Stimulated activated CD4-positive, alpha-beta T cell treated with anti-CD3 and anti-CD28 coated beads, Interleukin-2, amount 100 ng/mL, for 48 hours (primary cell): Measurements from ENCODE around the gene ZBTB7C.
A peak's percentile ranks its signal among the peaks of the same experiment; 100 is the strongest.

ENCODE experiments used
- DNase-seq, 2 donors: peaks; one replicate each; pipeline ENCODE4 v3.0.0-alpha.2; 2020

The ZBTB7C gene

DNA sequence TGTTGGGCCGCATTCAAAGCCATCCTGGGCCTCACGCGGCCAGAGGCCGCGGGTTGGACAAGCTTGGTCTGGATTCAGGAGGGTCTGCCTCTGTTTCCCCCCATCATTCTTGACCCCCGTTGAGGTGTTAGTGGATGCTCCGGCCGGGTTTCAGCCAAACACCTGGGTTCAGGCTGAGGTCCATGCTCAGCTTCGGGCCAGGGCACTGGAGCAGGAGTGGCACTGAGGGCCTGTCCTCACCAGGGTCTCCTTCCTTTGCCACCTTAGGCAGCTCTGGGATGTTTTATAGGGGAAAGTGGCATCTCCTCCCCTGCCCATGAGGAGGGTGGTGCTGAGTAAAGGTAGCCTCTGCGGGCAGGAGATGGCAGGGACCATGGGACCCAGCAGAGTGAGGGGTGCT is 401.8 kb downstream of the ZBTB7C start:
- no peak for DNase-seq

DNA sequence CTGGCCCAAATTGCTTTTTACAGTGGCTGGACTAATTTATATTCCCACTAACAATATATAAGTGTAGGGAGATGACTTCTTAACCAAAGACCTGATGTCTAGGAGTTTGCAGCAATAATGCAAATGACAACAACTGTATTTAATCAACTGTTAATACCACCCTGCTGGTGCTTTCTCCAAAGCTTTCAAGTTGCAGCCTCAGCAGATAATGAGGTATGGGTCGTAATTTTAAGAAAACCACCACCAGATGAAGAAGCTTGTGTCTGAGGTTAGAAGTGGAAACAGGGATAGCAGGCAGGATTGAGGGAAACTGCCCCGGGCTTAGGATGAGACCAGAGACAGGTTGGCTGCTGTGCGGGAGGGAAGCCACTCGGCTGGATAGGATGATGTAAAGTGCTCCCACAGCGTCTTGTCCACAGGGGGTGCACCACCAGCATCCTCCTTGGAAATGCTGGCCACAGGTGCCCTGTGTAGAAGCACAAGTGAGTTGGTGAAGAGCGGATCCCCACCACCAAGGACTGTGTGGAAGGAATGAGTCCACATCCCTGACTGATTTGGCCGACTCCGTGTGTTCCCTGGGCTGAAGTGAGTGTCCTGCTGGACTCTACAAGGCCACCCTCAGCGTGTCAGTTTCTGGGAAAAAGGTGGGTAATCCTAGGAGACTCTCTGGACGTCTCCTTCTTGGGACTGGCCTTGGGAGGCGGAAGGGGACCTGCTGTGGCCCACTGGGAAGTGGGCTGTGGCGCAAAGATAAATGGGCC is 402.6 kb downstream of the ZBTB7C start:
- DNase-seq: no peak

DNA sequence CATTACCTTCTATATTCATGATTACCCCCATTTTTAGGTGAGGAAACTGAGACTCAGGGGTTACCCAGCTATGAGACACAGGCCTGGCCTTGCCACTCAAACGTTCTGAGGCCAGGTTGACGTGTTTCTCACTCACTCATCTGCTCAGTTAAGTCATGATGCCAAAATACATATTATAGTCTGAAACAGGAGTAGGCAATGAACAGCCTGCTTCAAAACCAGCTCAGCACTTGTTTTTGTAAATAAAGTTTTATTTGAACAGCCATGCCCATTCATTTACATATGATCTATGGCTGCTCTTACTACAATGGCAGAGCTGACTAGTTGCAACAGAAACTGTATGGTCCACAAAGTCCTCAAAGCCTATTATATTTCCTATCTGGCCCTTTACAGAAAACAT is 404.6 kb downstream of the ZBTB7C start:
- no peak for DNase-seq

DNA sequence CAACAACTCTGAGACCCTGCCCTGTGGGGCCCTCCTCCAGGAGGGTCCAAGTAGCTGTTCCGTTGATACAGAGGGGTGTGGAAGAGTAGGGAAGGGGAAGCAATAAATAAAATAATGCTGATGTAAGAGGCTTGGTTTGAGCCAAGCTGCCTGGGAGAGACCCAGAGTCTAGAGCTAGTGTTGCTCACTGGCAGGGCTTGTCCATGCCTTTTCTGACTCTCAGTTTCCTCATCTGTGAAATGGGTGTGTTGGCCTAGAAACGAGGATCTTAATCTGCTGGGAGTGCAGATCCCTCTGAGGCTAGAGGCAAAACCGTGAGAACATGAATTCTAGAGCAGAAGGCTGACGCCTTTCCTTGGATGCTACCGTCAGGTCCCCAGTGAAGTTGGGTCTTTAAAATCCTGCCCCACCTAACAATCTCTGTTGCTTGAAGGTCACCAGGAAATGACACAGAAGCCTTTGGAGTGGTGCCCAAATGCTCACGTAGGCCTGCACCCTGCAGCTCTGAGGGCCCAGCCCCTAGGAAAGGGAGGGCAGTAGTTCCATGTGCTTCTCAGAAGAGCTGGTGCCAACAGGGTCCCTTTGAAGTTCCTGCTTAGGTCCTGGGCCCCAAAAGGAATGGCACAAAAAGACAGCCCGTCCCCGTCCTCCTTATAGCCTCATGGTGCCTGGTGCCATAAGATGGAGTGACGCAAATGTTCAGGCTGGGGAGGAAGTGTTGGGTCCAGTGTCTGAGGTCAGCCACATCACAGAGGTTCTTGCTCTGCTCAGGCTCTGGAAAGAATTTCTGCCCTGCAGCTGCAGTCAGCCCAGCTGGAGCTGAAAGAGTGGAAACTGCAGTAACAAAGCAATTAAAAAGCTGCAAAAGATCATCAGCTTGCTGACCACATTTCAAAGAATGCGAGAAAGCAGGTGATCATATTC is 405.5 kb downstream of the ZBTB7C start:
- DNase-seq: no peak

DNA sequence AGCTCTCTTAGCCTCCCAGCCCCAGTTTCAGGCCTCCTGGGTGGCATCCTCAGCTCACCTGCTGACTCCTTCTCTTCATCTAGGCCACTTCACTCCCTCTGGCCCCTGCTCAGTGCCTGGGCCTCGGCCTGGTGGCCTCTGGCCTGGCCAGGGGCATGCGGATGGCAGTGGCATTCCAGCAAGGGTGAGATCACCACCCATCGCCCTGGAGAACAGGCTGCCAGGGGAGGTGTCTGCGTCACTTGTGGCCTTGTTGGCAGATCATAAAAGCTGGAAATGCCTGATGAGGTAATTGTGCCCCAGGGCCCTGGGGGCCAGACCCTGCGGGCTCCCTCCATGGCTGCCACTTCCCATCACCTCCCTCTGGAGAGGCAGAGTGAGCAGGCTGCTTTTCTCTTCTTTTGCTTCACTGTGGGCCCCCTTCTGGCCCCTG is 406.2 kb downstream of the ZBTB7C start:
- no peak for DNase-seq

DNA sequence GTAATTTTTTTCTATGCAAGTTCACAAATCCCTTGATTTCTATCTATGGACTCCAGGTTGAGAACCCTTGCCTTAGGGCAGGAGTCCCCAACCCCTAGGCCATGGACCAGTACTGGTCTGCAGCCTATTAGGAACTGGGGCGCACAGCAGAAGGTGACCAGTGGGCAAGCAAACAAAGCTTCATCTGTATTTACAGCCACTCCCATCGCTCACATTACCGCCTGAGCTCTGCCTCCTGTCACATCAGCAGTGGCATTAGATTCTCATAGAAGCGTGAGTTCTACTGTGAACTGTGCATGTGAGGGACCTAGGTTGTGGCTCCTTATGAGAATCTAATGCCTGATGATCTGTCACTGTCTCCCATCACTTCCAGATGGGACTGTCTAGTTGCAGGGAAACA is 408.5 kb downstream of the ZBTB7C start:
- DNase-seq: no peak

DNA sequence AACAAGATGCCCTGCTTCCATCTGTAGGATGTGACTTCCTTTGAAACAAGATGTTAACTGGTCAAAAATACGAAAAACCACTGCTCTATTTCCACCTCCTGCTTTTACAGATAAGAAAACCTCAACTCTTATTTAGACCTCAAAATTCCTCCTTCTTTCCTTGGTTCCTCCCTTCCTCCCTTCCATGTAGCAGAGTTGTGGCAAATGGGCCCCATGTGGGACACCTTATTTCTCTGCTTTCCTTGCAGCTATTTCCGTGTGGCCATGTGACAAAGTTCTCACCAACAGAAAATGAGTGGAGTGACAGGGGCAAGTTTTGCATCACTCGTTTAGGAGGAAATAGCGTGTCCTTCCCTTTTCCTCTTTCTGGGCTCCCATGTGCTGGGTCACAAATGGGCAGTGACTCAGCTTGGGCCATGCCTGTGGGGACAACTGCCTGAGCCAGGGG is 409.4 kb downstream of the ZBTB7C start:
- DNase-seq: no peak

DNA sequence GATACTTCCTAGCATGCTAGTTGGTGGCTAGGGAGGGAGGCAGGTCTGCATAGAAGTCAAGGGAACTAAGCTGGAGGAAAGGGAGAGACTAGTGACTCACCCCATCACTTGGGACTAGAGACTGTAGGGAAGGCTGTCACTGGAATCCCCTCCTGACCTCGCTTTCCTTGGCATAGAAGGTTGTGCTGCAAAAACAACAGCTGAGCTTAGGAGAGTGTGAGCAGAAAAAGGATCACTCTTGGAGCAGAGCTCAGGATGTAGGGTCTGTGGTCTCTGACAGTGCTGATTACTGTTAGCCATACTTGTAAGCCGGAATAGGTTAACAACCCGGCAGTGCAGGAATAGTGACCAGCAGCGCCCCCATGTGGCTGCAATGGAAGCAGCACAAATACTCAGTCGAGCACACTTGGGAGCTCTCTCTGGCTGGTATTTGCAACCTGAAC is 411.8 kb downstream of the ZBTB7C start:
- DNase-seq: peak; percentile 44 to 49

DNA sequence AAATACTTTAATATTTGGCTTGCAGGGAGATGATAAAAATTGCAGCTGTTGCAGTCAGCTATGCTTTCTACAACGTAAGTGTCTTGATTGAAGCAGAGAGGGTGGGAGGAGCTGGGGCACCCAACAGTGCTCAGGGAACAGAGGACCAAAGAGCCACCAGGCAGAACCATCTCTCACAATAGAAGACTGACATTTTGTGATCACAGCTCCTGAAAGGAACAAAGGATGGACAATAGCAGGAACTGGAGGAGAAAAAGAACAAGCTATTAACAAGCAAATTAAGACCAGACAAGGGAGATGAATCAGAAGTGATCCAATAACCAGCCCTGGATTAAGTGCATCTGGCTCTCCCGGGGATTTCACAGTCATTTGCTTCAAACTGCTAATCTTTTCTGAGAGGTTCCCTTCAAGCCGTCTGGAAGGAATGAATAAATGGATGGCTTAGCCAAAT is 413.1 kb downstream of the ZBTB7C start:
- no peak for DNase-seq

DNA sequence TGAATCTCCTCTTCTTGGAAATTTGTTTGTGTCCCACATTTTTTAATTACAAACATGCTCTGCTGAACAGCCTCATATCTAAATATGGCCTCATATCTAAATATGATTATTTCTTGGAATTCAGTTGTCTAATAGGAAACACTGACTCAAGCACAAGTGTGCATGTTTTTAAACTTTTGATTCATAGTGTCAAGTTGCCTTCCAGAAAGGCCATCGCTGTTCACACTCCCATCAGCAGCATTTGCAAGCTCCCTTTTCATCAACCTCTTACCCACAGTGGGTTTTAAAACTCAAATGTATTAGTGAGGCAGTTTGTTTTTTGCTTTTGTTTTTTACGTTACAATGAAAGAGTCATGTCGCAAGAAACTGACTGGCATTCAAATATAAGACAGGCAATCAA is 413.5 kb downstream of the ZBTB7C start:
- no peak for DNase-seq

DNA sequence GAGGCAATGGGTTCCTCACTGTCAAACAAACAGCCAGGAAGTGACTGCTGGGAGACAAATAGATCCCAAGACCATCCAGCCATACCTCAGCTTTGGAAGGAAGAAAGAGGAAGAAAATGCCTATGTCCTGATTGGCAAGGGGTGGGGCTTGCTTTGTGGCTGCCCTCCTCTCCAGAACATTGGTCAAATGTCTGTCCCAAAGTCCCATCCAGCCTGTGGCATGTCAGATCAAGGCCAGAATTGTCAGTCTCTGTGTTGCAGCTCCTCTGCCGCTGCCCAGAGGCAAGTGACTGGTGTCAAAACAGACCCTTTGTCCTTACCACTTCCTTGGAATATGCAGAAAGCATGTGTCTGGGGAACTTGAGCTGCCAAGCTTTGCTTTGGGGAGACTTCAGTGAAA is 415.8 kb downstream of the ZBTB7C start:
- no peak for DNase-seq

DNA sequence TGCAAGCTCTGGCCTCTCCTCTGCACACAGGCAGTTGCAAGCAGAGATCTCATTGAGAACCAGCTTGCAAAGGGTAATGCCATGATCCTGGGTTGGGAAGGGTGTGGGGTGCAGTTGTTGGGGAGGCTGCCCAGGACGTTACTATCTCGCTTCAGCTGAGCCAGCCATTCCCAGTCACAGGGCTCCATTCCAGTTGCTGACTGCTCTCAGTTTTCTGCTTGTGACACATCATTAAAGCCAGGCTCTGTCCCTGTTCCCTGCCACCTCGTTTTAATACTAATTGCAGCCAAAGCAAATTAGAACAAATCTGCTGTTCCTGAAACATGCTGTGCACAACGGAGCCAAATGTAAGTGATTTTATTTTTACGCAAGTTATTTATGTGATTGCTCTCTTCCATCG is 416.2 kb downstream of the ZBTB7C start:
- DNase-seq: no peak

DNA sequence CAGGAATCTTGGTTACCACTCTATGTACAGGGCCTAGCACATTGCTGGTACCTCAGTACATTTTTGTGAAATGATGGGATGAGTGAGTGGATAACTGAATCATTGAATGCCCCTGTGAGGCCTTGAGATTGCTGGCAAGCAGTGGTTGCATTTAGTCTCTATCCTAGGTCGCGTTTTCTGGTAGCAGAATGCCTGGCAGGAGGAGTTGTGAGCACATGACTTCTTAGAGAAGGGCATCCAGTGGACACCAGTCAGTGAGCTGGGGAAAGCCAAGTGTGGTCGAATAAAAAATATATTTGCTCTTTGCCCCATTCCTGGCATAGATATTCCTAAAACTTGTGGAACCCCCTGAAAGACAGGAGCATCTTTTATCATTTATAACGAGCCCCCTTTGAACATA is 416.9 kb downstream of the ZBTB7C start:
- DNase-seq: no peak

DNA sequence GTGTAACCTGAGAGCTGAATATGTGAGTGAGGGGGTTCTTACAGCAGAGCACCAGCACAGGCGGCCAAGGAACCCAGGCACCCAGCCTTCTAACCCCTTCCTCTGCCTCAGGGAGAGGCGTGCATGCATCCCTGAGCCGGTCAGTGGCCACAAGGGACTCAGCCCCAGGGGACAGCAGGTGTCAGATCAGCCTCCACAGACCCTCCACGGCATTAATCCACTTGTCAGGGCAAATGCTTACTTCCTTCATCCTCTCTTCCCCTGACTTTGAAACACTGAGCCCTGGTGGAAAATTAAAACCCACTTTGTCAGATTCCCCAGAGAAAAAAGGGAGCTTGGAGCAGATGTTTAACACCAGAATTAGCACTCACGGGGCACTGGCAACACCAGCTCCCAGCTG is 418.2 kb downstream of the ZBTB7C start:
- DNase-seq: no peak

DNA sequence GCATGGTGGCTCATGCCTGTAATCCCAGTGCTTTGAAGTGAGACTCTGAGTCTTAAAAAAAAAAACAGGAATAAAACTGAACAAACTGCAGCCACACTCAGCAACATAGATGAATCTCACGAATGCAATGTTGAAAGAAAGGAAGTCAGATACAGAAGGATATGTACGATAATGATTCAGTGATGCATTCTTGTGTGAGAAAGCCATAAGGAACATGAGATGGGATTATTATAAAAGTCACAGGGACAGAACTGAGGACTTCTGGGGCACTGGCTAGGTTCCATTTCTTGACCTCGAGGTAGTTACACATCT is 421.8 kb downstream of the ZBTB7C start:
- no peak for DNase-seq

DNA sequence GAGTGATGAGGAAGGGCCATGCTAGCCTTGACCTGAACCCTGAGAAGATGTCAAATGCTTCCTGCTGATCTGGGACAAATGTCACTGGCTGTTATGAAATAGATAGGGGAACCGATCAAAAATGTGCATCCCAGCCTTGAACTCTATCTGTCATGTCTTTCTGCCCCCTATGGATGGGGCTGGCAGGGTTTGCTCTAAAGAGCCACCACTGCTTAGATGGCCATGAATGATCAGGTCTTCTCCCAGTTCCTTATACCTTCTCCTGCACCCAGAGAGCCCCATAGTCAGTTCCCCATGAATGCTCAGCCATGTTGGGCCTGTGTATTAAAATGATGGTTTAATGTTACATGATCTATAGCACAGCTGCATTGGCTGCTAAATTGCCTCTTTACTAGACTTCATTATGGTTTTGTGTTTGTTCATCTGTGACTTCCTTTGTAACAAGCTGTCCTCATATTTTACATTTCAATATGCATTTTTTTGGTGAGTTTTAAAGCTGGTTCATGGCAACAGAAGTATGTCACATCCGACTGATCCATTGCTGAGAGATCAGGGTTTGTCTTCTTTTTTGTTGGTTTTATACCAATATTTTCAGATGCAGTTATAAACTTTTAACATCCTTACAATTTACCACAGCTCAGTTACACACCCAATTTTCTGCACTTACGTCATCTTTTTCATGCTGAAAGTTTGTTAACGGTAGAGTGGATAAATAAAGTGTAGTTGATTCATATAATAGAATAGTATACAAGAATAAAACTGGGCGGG is 422.4 kb downstream of the ZBTB7C start:
- no peak for DNase-seq

DNA sequence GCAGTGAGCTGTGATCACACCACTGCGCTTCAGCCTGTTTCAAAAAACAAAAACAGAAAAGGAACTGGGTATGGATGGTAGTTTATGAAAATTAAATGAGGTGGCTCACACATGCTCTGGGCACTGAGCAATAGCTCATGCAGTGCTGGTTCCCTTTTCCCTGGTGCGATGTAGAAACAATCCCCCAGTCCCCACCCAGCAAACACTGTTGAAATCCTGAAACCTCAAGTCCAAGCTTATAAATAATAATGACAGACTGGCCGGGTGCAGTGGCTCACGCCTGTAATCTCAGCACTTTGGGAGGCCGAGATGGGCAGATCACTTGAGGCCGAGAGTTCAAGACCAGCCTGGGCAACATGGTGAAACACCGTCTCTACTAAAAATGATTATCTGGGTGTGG is 423.3 kb downstream of the ZBTB7C start:
- DNase-seq: no peak

DNA sequence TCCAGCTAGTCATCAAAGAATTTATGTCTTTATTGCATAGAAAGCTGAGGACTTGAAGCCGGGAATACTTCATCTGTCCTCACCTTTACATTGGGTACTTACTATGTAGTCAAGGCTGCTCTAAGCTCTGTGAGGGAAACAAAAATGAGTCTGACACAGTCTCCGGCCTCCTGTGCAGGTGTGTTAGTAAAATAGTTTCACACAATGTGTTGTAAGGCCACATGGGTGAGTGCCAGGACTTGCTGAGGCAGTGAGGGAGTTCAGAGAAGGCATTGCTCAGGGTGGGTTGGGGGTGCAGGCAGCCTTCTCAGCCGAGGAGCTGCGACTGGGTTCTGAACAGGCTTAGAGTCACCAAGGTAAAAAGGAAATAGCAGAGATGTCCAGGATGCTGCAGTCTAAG is 424.2 kb downstream of the ZBTB7C start:
- DNase-seq: no peak

DNA sequence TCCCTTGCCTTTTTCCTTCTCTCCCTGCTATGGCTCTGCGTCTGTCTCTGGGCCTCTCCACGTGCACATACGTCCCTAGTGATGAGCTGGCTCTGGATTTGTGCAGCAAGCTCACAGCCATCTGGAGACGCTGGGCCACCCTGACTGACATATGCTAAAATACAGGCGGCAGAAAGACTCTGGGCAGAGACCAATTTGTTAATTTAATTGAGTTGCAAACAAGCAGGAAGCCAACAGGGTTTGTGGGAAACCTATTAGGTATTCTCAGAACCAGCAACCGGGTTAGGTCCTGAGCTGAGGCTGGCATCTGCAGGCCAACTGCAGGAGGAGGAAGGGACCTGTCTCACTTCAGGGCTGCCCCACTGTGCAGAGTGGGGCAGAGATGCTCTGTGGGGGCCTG is 425.2 kb downstream of the ZBTB7C start:
- no peak for DNase-seq

DNA sequence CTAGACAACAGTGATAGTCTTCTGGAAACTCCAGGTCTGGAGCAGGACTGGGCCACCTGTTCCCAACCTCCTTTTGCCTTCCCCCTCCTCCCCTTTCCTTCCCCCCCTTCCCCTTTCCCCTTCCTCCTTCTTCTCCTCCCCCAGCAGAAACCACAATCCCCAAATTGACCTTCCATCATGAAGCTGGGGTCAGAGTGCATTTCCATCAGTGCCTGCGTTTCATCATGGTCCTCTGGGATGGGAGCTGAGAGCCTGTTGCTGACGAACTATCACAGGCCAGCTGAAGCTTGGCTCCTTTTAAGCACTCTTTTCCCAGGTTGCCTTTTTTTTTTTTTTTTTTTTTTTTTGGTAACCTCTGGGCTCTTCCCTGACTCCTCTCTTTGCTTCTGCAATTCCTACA is 426.1 kb downstream of the ZBTB7C start:
- no peak for DNase-seq

DNA sequence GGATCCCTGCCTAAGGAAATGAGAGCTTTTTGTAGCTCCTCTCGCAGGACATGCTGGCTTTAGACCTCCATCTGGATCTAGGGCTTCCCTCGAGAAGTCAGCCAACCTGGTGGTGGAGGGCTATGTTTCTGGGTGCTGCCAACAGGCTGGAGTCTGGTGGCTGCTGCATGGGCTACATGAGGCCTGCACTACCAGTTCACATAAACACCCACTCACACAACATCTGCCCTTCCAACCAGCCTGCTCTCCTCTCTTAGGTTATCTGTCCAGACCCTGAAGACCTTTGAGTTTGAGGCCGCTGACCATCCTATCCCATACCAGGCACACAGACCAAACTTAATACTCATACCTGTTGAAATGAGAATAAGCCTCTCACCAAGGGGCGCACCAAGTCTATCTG is 427.4 kb downstream of the ZBTB7C start:
- DNase-seq: no peak

DNA sequence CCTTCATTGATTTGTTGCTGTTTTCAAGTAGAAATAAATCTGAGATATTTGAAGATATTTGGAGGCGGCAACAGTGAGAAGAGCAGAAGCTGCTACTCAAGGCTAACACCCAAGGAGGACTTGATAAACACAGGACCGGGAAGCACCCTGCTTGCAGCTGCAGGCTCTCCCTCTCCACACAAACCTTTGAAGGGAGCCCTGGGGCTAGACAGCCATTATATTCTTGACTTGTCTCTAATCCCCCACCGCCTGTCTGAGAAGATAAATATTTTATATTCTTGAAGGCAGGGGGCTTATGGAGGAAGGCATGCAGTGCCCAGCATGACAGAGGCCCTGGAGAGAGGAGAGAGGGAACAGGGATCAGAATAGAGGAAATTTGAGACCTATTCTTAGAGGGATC is 427.9 kb downstream of the ZBTB7C start:
- no peak for DNase-seq

DNA sequence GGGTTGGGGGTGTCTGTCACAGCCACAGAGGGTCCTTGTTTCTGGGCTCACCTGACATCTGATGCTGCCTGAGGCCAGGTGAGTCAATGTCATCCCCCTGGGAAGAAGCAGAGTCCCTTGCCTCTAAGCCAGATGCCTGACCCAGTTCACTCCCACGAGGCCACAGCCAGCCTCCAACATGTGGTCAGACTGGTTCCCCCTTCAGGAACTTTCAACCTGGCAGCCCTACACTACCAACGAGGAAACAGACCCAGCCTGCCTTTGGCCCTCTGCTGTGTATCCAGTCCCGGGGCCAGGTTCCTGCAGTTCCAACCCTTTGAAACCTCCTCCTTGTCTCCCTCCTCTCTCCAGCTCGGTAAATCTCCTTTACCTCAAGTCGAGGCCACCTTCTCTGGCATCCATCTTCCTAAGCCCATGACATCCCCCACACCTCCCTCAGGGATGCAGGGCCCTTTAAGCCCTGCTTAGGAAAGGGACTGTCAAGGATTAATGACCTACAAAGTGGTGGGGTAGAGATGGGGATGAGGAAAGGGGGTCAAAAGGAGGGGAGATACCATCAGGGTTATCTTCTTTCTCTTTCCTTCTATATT is 429.5 kb downstream of the ZBTB7C start:
- no peak for DNase-seq
